GM18873 (cell line): ENCODE measurements around the gene KIAA0232.
"Not testable (repeated sequence)": the region's sequence is repeated elsewhere in the genome, so short reads cannot be mapped to it uniquely, and the experiment has no call there.

Source experiments
- ATAC-seq: cut with Tn5 transposase; IDR thresholded peaks from one replicate; pipeline ENCODE4 v1.9.1; 2021; ENCODE audit warnings: mild to moderate bottlenecking, moderate library complexity, moderate number of reproducible peaks; ENCODE audit not compliant: unreplicated experiment, low FRiP score

KIAA0232 gene

DNA sequence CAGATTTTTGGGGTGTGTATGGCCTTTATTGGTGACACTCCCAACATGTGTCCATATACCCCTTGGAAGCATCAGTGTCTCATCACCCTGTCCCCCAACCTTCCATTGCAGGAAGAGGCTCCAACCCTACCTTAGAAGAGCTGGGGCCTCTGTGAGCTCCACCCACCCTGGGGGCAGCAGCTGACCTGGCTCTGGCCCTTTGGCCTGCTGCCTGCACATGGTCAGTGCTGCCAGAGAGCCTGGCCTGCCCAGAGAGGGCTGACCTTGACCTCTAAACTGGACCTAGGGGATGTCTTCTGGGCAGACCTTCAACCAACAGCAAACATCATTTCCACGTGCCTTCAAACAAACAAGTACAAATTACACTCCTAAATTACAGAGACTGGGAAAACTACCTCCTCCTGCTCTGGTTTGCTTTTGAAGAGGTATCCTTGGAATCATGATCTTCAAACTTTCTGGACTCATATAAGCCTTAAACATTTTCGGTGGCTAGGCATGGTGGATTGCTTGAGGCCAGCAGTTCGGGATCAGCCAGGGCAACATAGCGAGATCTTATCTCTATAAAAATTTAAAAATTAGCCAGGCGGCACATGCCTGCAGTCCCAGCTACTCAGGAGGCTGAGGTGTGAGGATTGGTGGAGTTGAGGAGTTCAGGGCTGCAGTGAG lies 27.3 kb upstream of the KIAA0232 start:
- ATAC-seq, result no peak

DNA sequence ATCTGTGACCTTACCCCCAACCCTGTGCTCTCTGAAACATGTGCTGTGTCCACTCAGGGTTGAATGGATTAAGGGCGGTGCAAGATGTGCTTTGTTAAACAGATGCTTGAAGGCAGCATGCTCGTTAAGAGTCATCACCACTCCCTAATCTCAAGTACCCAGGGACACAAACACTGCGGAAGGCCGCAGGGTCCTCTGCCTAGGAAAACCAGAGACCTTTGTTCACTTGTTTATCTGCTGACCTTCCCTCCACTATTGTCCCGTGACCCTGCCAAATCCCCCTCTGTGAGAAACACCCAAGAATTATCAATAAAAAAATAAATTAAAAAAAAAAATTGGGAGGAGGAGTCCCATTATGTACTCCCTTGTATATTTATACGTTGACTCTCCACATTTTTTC lies 26.2 kb upstream of the KIAA0232 start:
- not testable (repeated sequence) for ATAC-seq

DNA sequence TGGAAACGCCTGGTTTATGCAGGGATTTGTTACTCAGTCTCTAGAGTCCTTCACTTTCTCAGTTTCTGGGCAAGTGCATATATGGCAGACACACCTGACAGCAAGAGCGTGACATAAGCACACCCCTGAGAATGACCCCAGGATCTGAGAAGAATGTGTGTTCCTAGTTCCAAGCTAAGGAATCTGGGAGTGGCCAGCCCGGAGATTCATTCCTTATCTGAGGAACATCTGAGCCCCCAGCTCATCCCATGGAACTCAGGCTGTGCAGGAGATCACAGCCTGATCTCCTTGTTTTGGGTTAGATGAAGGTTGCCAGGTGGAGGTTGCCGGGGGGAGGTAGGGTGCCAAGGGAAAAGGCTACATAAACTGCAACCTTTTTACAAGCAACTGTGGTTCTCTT lies 23.8 kb upstream of the KIAA0232 start:
- ATAC-seq, result no peak

DNA sequence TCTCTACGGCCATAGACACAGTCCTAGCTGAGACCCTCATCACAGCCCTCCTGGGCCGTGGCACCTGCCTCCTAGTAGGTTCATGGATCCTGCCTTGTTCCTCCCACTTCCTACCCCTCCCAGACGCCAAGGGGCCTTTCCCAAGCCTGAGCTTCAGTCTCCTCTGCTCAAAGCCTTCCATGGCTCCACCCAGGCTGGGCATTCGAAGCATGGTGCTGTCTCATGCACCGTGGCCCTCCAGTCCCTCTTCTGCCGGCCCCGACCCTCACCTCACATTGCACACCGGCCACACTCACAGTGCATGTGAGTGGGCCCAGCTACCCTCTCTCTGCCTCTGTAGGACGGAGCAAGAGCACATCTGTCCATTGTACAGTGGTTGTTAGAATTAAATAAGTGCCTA lies 21.7 kb upstream of the KIAA0232 start:
- no peak for ATAC-seq

DNA sequence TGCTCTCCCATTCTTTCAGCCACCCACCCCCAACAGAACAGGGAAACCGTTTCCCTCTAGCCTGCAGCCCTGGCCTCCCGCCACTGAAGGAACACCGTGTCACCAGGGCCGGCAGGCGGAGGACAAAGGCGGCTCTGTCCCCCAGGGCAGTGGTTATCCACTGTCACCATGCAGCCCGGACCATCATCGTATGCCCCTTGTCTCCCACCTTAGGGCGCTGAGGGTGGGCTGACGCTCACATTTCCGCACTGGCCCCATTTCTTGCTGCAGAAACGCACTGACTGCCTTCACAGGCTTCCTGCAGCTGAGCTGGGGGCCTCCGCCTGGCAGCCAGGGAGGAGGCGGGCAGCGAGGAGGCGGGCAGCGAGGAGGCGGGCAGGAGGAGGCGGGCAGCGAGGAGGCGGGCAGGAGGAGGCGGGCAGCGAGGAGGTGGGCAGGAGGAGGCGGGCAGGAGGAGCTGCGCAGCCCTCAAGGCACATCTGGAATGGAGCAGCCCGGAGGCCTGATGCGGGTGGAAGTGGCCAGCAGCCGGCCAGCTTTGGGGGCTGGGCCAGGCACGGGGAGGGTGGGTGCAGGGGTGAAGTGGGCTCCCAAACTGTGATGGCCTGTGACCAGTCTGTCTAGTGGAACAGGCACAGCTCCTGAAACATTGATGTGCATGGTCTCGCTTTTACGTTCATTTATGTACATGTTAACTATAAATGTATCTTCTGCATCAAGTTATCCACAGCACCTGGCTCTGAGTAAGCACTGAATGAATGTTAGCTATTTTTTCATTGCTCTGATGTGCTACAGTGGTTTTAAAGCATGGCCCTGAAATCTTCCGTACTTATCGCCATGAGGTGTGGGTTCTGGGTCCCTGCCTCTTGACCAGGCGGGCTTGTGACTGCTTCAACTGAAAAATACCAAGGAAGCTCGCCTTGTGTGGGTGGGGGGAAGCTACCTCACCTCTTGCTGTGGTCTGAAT lies 20.6 kb upstream of the KIAA0232 start:
- no peak for ATAC-seq

DNA sequence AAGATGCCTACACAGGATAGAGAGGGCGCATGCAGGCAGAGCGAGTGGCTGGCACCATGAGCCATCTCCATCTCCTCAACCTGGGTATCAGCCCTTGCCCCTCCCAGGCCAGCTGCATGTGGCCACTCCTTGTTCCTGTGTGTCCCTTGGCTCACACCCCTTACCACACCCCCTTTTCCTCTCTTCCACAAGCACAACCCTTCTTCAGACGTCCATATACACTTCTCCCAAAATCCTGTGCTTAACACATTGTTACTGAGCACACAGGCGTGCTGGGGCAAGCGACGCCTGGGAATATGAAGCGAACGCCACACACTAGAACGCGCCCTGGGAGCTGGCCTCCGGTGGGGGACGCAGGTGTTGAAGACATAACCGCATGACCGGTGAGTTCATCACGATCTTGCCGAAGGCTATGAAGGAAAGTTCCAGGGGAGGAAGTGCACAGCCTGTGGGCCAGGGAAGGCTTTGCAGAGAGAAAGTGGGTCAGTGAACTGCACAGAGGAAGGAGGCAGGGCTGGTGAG lies 19.1 kb upstream of the KIAA0232 start:
- no peak for ATAC-seq

DNA sequence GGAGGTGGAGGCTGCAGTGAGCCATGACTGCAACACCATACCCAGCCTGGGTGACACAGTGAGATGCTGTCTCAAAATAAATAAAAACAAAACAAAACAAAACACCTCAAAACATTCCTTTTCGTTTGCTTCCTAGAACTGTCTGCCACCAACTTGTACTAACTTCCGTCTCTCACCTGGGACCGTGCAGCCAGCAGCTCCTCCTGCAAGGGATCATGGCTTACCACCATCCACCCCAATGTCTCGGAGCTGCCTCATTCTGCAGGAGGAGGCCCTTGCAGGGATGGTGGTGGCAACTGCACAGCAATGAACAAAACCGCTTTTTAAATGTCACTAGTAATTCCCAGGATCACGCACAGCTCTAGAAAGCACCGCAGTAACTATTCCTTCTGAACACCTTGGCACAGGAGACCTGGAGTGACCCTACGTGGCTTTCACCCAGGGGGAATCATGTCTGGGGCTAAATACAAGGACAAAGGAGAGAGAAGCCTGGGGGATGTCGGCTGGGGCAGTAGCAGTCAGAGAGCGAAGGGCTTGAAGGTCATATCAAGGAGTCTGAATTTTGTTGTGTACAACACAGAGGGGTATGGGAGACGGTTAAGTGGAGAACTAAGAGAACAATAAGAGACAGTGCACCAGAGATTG lies 17.4 kb upstream of the KIAA0232 start:
- no peak for ATAC-seq

GRCh38 chr4:6765703-6766102 lies 16.8 kb upstream of the KIAA0232 start:
- ATAC-seq, result no peak

DNA sequence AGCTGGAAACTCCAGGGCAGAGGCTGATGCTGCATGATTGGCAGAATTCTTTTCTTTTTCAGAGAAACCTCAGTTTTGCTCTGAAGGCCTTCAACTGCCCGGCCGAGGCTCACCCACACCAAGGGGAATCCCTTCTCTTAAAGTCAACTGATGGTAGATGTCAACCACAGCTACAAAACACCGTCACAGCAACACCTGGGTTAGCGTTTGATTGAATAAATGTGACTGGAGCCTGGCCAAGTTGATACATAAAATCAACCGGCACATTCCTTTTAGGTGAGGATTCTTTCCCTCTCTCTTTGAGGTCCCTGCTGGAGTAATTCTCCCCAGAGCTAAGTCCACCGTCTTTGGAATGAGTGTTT lies 15.2 kb upstream of the KIAA0232 start:
- no peak for ATAC-seq

- no peak for ATAC-seq
Measured at GRCh38 chr4:6767748-6768538, 14.6 kb upstream of the KIAA0232 start.

- no peak for ATAC-seq
Measured at GRCh38 chr4:6768539-6768905, 14.0 kb upstream of the KIAA0232 start.

DNA sequence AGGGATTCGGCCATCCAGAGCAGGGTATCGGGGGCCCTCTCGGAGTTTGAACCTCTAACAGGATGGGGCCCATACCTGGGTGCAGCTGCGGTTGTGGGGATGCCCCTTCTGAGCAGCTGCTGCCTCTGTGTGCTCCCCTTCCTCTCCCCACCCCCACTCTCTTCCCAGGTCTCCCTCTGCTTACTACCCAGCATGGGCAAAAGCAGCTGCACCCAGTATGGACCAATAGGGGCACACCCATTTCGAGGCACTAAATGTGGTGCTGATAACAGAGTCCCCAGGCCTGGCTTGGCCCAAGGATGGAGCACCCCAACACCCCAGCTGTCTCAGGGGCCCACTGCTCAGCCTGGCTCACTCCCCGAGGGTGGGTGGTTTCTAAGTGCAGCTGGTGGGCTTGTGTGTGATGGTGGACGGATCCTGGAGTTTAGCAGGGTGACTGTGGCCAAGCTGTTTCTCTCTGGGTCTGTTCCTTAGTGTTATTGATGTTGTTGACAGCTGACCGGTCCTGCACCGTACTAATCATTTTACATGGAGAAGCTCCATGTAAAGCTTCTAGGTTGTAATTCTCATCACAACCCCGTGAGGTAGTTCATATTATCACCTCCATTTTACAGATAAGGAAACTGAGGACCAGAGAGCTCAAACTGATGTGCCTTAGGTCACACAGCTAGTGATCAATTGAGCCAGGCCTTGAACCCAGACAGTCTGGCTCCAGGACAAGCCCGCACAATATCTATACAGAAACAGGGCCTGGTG lies 13.1 kb upstream of the KIAA0232 start:
- no peak for ATAC-seq

- ATAC-seq, result no peak
Measured at GRCh38 chr4:6769989-6770420, 12.5 kb upstream of the KIAA0232 start.

- ATAC-seq, result no peak
Measured at GRCh38 chr4:6770581-6771228, 11.8 kb upstream of the KIAA0232 start.

DNA sequence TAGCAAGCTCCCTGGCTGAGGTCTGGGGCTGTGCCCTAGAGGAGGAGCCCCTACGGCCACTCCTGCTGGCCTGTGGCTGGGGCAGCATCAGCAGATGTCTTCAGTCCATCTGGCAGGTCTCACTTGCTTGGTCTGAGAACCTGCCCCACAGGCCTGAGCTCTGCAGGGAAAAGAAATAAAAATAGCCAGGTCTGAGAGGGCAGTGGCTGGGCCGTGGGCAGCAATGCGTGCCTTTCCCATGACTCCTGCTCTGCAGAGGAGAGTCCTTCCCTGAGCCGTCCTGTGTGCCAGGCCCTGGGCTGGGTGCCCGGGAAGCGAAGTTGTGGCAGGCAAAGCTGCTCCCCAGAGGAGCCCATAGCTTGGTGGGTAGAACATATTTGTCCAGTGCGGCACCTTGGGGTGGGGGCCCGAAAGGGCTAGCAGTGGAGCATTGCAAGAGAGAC lies 11.3 kb upstream of the KIAA0232 start:
- no peak for ATAC-seq

GRCh38 chr4:6772223-6772928 lies 10.2 kb upstream of the KIAA0232 start:
- ATAC-seq, result no peak

- ATAC-seq, result no peak
Measured at GRCh38 chr4:6773106-6773505, 9.4 kb upstream of the KIAA0232 start.
